C4-2B (cell line): ENCODE results near the gene EDIL3.
"Not testable (repeated sequence)": the region's sequence is repeated elsewhere in the genome, so short reads cannot be mapped to it uniquely, and the experiment has no call there.

ENCODE experiments used
- ZFX ChIP-seq: fragments of 450-650 bp; IDR thresholded peaks from 2 replicates; pipeline ENCODE4 v1.6.1; 2017
- TF ChIP-seq, protein P1 (sequence below): fragments of 450-650 bp; conservative IDR thresholded peaks from 2 replicates; pipeline ENCODE4 v1.5.1; 2017; ENCODE audit warnings: mild to moderate bottlenecking

DNA sequence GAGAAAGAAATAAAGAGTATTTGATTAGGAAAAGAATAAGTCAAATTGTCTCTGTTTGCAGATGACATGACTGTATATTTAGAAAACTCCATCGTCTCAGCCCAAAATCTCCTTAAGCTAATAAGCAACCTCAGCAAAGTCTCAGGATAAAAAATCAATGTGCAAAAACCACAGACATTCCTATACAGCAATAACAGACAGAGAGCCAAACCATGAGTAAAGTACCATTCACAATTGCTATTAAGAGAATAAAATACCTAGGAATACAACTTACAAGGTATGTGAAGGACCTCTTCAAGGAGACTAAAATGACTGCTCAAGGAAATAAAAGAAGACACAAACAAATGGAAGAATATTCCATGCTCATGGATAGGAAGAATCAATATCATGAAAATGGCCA is 66.9 kb downstream of the EDIL3 start:
- TF ChIP-seq, protein P1, sequence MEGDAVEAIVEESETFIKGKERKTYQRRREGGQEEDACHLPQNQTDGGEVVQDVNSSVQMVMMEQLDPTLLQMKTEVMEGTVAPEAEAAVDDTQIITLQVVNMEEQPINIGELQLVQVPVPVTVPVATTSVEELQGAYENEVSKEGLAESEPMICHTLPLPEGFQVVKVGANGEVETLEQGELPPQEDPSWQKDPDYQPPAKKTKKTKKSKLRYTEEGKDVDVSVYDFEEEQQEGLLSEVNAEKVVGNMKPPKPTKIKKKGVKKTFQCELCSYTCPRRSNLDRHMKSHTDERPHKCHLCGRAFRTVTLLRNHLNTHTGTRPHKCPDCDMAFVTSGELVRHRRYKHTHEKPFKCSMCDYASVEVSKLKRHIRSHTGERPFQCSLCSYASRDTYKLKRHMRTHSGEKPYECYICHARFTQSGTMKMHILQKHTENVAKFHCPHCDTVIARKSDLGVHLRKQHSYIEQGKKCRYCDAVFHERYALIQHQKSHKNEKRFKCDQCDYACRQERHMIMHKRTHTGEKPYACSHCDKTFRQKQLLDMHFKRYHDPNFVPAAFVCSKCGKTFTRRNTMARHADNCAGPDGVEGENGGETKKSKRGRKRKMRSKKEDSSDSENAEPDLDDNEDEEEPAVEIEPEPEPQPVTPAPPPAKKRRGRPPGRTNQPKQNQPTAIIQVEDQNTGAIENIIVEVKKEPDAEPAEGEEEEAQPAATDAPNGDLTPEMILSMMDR, result not testable (repeated sequence)
- not testable (repeated sequence) for TF ChIP-seq ZFX
